NCI-H748 (cell line): ENCODE measurements around the gene AGBL4.
"Not testable (repeated sequence)": the region's sequence is repeated elsewhere in the genome, so short reads cannot be mapped to it uniquely, and the experiment has no call there.

Experiments used
- DNase-seq: peaks from one replicate; lab custom pipeline; 2025; ENCODE audit not compliant: unreplicated experiment; lab: John Stamatoyannopoulos, UW

Gene AGBL4

GRCh38 chr1:49319426-49319963, 704.3 kb downstream of the AGBL4 start:
- no peak for DNase-seq

GRCh38 chr1:49318218-49318617, 705.5 kb downstream of the AGBL4 start:
- DNase-seq: no peak

- DNase-seq: no peak
These were observed 716.3 kb downstream of the AGBL4 start for GRCh38 chr1:49307457-49307856.

GRCh38 chr1:49306507-49307070, 717.2 kb downstream of the AGBL4 start:
- no peak for DNase-seq

- DNase-seq: not testable (repeated sequence)
These were observed 721.4 kb downstream of the AGBL4 start for GRCh38 chr1:49302400-49302799.

GRCh38 chr1:49298304-49298703, 725.5 kb downstream of the AGBL4 start:
- peak; percentile 81 for DNase-seq

GRCh38 chr1:49297783-49298182, 726.0 kb downstream of the AGBL4 start:
- peak; percentile 47 for DNase-seq

- DNase-seq: no peak
These were observed 729.2 kb downstream of the AGBL4 start for GRCh38 chr1:49294539-49294938.

GRCh38 chr1:49293016-49293415, 730.7 kb downstream of the AGBL4 start:
- DNase-seq: no peak

GRCh38 chr1:49257211-49258049, 766.3 kb downstream of the AGBL4 start:
- DNase-seq: peak; percentile 91

- DNase-seq: no peak
These were observed 770.8 kb downstream of the AGBL4 start for GRCh38 chr1:49252917-49253316.

- peak; percentile 21 for DNase-seq
These were observed 772.6 kb downstream of the AGBL4 start for GRCh38 chr1:49251019-49251784.

GRCh38 chr1:49240709-49241221, 783.0 kb downstream of the AGBL4 start:
- no peak for DNase-seq

- no peak for DNase-seq
These were observed 788.8 kb downstream of the AGBL4 start for GRCh38 chr1:49234988-49235387.

GRCh38 chr1:49229555-49229954, 794.2 kb downstream of the AGBL4 start:
- DNase-seq: no peak

GRCh38 chr1:49226758-49227157, 797.0 kb downstream of the AGBL4 start:
- DNase-seq: no peak

- no peak for DNase-seq
These were observed 798.3 kb downstream of the AGBL4 start for GRCh38 chr1:49225464-49225863.

GRCh38 chr1:49213301-49213700, 810.5 kb downstream of the AGBL4 start:
- DNase-seq: no peak

- no peak for DNase-seq
These were observed 815.0 kb downstream of the AGBL4 start for GRCh38 chr1:49208712-49209111.

GRCh38 chr1:49204720-49205119, 819.0 kb downstream of the AGBL4 start:
- no peak for DNase-seq

GRCh38 chr1:49200738-49201137, 823.0 kb downstream of the AGBL4 start:
- DNase-seq: no peak
